C1 segment of cervical spinal cord (tissue), 14 donors: Measurements from ENCODE around the gene RHOBTB1.
A peak's percentile ranks its signal among the peaks of the same experiment; 100 is the strongest.

Source experiments
- DNase-seq, 14 donors: peaks; one replicate each; lab custom pipeline; 2025; lab: John Stamatoyannopoulos, UW

The RHOBTB1 gene

GRCh38 chr10:60942134-60942787 is 1.7 kb downstream of the RHOBTB1 start:
- no peak for DNase-seq

- DNase-seq = no peak
Measured at GRCh38 chr10:60940446-60940845, 3.5 kb downstream of the RHOBTB1 start.

- DNase-seq = no peak
Measured at GRCh38 chr10:60937784-60938654, 6.0 kb downstream of the RHOBTB1 start.

GRCh38 chr10:60937022-60937421 is 7.0 kb downstream of the RHOBTB1 start:
- no peak for DNase-seq

- no peak for DNase-seq
Measured at GRCh38 chr10:60934215-60935175, 9.5 kb downstream of the RHOBTB1 start.

- no peak for DNase-seq
Measured at GRCh38 chr10:60932756-60933155, 11.2 kb downstream of the RHOBTB1 start.

- no peak for DNase-seq
Measured at GRCh38 chr10:60930237-60930636, 13.7 kb downstream of the RHOBTB1 start.

- DNase-seq = no peak
Measured at GRCh38 chr10:60921633-60922032, 22.4 kb downstream of the RHOBTB1 start.

GRCh38 chr10:60920479-60920878 is 23.5 kb downstream of the RHOBTB1 start:
- no peak for DNase-seq

GRCh38 chr10:60919551-60919950 is 24.4 kb downstream of the RHOBTB1 start:
- no peak for DNase-seq

GRCh38 chr10:60917331-60918280 is 26.4 kb downstream of the RHOBTB1 start:
- DNase-seq = no peak

- no peak for DNase-seq
Measured at GRCh38 chr10:60916025-60916424, 28.0 kb downstream of the RHOBTB1 start.

- DNase-seq = no peak
Measured at GRCh38 chr10:60914690-60915141, 29.3 kb downstream of the RHOBTB1 start.

GRCh38 chr10:60913657-60914056 is 30.3 kb downstream of the RHOBTB1 start:
- no peak for DNase-seq

GRCh38 chr10:60913071-60913470 is 30.9 kb downstream of the RHOBTB1 start:
- no peak for DNase-seq

- DNase-seq = no peak
Measured at GRCh38 chr10:60911715-60912114, 32.3 kb downstream of the RHOBTB1 start.

GRCh38 chr10:60911216-60911615 is 32.8 kb downstream of the RHOBTB1 start:
- DNase-seq = no peak

GRCh38 chr10:60910543-60910942 is 33.4 kb downstream of the RHOBTB1 start:
- DNase-seq = peak in 1 of 14 donors; percentile 7

- DNase-seq = no peak
Measured at GRCh38 chr10:60908896-60909295, 35.1 kb downstream of the RHOBTB1 start.

GRCh38 chr10:60908031-60908430 is 36.0 kb downstream of the RHOBTB1 start:
- no peak for DNase-seq

GRCh38 chr10:60907236-60907635 is 36.7 kb downstream of the RHOBTB1 start:
- no peak for DNase-seq
